ENCODE results near the gene PRSS53. TPM values are rescaled to one million over a fixed set of nuclear protein-coding genes. Genes with fewer than 3 reads are reported as not detected.
A peak's percentile ranks its signal among the peaks of the same experiment; 100 is the strongest.

Gene PRSS53
- total and polyA plus RNA-seq, 10 of the 15 experiments (the other 5 are each of a cell fraction or from before 2014, with no cell fraction given), result 0.35 to 3.4 (median 0.88) TPM; not detected in 2

DNA sequence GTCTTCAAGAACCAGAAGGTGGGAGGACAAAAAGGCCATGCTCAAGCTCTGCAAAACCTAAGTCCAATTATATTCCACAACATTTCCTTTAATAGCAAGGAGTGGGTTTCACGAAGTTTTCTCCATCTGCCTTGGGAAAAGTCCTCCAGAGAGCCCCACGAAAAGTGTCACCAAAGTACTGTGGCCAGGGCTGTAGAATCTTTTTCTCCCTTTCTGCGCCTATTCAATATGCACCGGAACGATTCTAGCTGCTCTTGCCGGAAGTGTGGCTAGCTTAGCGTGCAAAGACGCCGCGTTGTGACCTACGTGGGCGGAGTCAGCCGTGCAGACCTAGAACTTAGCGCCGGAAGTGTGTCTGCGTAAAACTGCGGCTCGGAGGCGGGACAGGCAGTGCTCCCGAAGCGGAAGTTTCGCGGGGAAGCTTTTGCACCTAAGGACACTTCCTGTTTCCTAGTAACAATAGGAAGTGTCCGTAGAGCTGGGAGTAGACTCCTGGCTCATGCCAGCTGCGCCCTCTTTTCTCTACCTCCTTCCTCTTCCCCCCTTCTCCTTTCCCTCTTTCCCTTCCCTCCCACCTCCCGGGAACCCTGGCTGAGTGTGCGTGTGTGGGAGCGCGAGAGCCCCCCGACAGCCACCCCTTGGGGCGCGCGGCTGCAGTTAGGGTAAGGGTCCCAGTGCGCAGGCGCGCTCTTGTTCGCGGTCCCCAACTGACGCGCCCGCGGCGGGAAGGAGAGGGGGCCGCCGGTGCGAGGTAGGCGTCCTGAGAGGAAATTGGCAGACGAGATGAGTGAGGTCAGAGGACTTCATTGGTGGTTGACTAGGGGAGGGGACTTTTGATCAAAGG, 14.6 kb downstream of the PRSS53 start, which contains the start of the genes ZNF646 and ZNF668 (continued):
- TF ChIP-seq, protein P1, sequence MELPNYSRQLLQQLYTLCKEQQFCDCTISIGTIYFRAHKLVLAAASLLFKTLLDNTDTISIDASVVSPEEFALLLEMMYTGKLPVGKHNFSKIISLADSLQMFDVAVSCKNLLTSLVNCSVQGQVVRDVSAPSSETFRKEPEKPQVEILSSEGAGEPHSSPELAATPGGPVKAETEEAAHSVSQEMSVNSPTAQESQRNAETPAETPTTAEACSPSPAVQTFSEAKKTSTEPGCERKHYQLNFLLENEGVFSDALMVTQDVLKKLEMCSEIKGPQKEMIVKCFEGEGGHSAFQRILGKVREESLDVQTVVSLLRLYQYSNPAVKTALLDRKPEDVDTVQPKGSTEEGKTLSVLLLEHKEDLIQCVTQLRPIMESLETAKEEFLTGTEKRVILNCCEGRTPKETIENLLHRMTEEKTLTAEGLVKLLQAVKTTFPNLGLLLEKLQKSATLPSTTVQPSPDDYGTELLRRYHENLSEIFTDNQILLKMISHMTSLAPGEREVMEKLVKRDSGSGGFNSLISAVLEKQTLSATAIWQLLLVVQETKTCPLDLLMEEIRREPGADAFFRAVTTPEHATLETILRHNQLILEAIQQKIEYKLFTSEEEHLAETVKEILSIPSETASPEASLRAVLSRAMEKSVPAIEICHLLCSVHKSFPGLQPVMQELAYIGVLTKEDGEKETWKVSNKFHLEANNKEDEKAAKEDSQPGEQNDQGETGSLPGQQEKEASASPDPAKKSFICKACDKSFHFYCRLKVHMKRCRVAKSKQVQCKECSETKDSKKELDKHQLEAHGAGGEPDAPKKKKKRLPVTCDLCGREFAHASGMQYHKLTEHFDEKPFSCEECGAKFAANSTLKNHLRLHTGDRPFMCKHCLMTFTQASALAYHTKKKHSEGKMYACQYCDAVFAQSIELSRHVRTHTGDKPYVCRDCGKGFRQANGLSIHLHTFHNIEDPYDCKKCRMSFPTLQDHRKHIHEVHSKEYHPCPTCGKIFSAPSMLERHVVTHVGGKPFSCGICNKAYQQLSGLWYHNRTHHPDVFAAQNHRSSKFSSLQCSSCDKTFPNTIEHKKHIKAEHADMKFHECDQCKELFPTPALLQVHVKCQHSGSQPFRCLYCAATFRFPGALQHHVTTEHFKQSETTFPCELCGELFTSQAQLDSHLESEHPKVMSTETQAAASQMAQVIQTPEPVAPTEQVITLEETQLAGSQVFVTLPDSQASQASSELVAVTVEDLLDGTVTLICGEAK (IDR thresholded peaks at IDR 0.05; ENCODE audit: borderline replicate concordance), result peak; percentile 99
- TF ChIP-seq BCL11A (IDR thresholded peaks at IDR 0.05; ENCODE audit: low read depth, low read length) (no peak), ETV6 (conservative IDR thresholded peaks at IDR 0.05 in 1 of 2, IDR thresholded peaks at IDR 0.05 in 1 of 2; ENCODE audit: borderline replicate concordance in 1 of 2, low read depth in 1 of 2) (peak in 1 of 2 experiments; percentile 93; a peak in 2 of 4 replicates), NR2C2 (IDR thresholded peaks at IDR 0.05; ENCODE audit: borderline replicate concordance, control insufficient read depth, insufficient read length, low read depth) (no peak), EP300 (IDR thresholded peaks at IDR 0.05; ENCODE audit: borderline replicate concordance in 1 of 2, control insufficient read depth in 1 of 2, low read depth in 2 of 2, low read length in 2 of 2) (no peak), IRF4 (IDR thresholded peaks at IDR 0.05; ENCODE audit: low read depth, low read length) (0 out of 2 replicates have a peak, but pooled peaks have one; percentile 30)
- TF ChIP-seq, protein P2, sequence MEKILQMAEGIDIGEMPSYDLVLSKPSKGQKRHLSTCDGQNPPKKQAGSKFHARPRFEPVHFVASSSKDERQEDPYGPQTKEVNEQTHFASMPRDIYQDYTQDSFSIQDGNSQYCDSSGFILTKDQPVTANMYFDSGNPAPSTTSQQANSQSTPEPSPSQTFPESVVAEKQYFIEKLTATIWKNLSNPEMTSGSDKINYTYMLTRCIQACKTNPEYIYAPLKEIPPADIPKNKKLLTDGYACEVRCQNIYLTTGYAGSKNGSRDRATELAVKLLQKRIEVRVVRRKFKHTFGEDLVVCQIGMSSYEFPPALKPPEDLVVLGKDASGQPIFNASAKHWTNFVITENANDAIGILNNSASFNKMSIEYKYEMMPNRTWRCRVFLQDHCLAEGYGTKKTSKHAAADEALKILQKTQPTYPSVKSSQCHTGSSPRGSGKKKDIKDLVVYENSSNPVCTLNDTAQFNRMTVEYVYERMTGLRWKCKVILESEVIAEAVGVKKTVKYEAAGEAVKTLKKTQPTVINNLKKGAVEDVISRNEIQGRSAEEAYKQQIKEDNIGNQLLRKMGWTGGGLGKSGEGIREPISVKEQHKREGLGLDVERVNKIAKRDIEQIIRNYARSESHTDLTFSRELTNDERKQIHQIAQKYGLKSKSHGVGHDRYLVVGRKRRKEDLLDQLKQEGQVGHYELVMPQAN (conservative IDR thresholded peaks at IDR 0.05), result peak; percentile 67; the same call in 1 of the 2 replicates
- TF ChIP-seq, protein P3, sequence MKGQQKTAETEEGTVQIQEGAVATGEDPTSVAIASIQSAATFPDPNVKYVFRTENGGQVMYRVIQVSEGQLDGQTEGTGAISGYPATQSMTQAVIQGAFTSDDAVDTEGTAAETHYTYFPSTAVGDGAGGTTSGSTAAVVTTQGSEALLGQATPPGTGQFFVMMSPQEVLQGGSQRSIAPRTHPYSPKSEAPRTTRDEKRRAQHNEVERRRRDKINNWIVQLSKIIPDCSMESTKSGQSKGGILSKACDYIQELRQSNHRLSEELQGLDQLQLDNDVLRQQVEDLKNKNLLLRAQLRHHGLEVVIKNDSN (IDR thresholded peaks at IDR 0.05; ENCODE audit: borderline replicate concordance, extremely low read length, insufficient read depth, low read depth, low read length), result no peak
- TF ChIP-seq, protein P4, sequence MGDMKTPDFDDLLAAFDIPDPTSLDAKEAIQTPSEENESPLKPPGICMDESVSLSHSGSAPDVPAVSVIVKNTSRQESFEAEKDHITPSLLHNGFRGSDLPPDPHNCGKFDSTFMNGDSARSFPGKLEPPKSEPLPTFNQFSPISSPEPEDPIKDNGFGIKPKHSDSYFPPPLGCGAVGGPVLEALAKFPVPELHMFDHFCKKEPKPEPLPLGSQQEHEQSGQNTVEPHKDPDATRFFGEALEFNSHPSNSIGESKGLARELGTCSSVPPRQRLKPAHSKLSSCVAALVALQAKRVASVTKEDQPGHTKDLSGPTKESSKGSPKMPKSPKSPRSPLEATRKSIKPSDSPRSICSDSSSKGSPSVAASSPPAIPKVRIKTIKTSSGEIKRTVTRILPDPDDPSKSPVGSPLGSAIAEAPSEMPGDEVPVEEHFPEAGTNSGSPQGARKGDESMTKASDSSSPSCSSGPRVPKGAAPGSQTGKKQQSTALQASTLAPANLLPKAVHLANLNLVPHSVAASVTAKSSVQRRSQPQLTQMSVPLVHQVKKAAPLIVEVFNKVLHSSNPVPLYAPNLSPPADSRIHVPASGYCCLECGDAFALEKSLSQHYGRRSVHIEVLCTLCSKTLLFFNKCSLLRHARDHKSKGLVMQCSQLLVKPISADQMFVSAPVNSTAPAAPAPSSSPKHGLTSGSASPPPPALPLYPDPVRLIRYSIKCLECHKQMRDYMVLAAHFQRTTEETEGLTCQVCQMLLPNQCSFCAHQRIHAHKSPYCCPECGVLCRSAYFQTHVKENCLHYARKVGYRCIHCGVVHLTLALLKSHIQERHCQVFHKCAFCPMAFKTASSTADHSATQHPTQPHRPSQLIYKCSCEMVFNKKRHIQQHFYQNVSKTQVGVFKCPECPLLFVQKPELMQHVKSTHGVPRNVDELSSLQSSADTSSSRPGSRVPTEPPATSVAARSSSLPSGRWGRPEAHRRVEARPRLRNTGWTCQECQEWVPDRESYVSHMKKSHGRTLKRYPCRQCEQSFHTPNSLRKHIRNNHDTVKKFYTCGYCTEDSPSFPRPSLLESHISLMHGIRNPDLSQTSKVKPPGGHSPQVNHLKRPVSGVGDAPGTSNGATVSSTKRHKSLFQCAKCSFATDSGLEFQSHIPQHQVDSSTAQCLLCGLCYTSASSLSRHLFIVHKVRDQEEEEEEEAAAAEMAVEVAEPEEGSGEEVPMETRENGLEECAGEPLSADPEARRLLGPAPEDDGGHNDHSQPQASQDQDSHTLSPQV (IDR thresholded peaks at IDR 0.05), result peak; percentile 99
- TF ChIP-seq, protein P5, sequence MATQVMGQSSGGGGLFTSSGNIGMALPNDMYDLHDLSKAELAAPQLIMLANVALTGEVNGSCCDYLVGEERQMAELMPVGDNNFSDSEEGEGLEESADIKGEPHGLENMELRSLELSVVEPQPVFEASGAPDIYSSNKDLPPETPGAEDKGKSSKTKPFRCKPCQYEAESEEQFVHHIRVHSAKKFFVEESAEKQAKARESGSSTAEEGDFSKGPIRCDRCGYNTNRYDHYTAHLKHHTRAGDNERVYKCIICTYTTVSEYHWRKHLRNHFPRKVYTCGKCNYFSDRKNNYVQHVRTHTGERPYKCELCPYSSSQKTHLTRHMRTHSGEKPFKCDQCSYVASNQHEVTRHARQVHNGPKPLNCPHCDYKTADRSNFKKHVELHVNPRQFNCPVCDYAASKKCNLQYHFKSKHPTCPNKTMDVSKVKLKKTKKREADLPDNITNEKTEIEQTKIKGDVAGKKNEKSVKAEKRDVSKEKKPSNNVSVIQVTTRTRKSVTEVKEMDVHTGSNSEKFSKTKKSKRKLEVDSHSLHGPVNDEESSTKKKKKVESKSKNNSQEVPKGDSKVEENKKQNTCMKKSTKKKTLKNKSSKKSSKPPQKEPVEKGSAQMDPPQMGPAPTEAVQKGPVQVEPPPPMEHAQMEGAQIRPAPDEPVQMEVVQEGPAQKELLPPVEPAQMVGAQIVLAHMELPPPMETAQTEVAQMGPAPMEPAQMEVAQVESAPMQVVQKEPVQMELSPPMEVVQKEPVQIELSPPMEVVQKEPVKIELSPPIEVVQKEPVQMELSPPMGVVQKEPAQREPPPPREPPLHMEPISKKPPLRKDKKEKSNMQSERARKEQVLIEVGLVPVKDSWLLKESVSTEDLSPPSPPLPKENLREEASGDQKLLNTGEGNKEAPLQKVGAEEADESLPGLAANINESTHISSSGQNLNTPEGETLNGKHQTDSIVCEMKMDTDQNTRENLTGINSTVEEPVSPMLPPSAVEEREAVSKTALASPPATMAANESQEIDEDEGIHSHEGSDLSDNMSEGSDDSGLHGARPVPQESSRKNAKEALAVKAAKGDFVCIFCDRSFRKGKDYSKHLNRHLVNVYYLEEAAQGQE (IDR thresholded peaks at IDR 0.05; ENCODE audit: low read depth, low read length), result 0 out of 2 replicates have a peak, but pooled peaks have one; percentile 6

All from GM12878 (cell line).